Mammary epithelial cell (primary cell): ENCODE data around the gene MYO3B.

ENCODE experiments used
- EZH2 ChIP-seq: IDR thresholded peaks from 2 replicates; pipeline ENCODE4 v1.6.1; 2012; ENCODE audit warnings: low read length, inconsistent platforms, borderline replicate concordance
- TF ChIP-seq, protein P1 (sequence below), 2 donors: IDR thresholded peaks in 1 of 2; conservative IDR thresholded peaks in 1 of 2; 2 replicates each; pipeline ENCODE4 v1.5.1; 2011 to 2012; ENCODE audit warnings: inconsistent platforms in 2 of 2, low read length in 2 of 2, mild to moderate bottlenecking in 2 of 2, control low read depth in 1 of 2, low read depth in 1 of 2; ENCODE audit not compliant: insufficient read depth in 1 of 2; ENCODE audit errors: extremely low read depth in 1 of 2

GRCh38 chr2:170456914-170457313, 279.0 kb downstream of the MYO3B start:
- TF ChIP-seq, protein P1, sequence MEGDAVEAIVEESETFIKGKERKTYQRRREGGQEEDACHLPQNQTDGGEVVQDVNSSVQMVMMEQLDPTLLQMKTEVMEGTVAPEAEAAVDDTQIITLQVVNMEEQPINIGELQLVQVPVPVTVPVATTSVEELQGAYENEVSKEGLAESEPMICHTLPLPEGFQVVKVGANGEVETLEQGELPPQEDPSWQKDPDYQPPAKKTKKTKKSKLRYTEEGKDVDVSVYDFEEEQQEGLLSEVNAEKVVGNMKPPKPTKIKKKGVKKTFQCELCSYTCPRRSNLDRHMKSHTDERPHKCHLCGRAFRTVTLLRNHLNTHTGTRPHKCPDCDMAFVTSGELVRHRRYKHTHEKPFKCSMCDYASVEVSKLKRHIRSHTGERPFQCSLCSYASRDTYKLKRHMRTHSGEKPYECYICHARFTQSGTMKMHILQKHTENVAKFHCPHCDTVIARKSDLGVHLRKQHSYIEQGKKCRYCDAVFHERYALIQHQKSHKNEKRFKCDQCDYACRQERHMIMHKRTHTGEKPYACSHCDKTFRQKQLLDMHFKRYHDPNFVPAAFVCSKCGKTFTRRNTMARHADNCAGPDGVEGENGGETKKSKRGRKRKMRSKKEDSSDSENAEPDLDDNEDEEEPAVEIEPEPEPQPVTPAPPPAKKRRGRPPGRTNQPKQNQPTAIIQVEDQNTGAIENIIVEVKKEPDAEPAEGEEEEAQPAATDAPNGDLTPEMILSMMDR (conservative IDR thresholded peaks at IDR 0.05 in 1 of 2, IDR thresholded peaks at IDR 0.05 in 1 of 2; ENCODE audit: extremely low read depth in 1 of 2, insufficient read depth in 1 of 2, low read depth in 1 of 2, low read length in 2 of 2), result no peak
- TF ChIP-seq EZH2, result no peak
